Suprapubic skin (tissue), 3 donors: ENCODE measurements around the gene TBC1D8.
"Not testable (repeated sequence)": the region's sequence is repeated elsewhere in the genome, so short reads cannot be mapped to it uniquely, and the experiment has no call there.

Experiments used
- POLR2A ChIP-seq, 2 donors: fragments of 450-650 bp; IDR thresholded peaks; one replicate each; pipeline ENCODE4 v1.6.1; 2017; ENCODE audit warnings: antibody characterized with exemption in 2 of 2, mild to moderate bottlenecking in 2 of 2, moderate library complexity in 2 of 2
- TF ChIP-seq, protein P1 (sequence below), 2 donors: fragments of 200-600 bp in 1 of 2; fragments of 450-650 bp in 1 of 2; sonication (generic) in 1 of 2; IDR thresholded peaks; one replicate each; pipeline ENCODE4 v1.5.1; 2016 to 2019; ENCODE audit warnings: antibody characterized with exemption in 2 of 2, mild to moderate bottlenecking in 1 of 2, moderate library complexity in 1 of 2

DNA sequence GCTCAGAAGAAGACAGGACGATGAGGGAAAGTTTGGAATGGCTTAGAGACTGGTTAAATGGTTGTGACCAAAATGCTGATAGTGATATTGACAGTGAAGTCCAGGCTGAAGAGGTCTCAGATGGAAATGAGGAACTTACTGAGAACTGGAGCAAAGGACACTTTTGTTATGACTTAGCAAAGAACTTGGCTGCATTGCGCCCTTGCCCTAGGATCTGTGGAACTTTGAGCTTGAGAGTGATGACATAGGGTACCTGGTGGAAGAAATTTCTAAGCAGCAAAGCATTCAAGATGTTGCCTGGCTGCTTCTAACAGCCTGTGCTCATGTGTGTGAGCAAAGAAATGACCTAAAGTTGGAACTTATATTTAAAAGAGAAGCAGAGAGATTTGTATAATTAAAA is 16.4 kb upstream of the TBC1D8 start:
- not testable (repeated sequence) for TF ChIP-seq POLR2A (IDR thresholded peaks at IDR 0.05)
- TF ChIP-seq, protein P1, sequence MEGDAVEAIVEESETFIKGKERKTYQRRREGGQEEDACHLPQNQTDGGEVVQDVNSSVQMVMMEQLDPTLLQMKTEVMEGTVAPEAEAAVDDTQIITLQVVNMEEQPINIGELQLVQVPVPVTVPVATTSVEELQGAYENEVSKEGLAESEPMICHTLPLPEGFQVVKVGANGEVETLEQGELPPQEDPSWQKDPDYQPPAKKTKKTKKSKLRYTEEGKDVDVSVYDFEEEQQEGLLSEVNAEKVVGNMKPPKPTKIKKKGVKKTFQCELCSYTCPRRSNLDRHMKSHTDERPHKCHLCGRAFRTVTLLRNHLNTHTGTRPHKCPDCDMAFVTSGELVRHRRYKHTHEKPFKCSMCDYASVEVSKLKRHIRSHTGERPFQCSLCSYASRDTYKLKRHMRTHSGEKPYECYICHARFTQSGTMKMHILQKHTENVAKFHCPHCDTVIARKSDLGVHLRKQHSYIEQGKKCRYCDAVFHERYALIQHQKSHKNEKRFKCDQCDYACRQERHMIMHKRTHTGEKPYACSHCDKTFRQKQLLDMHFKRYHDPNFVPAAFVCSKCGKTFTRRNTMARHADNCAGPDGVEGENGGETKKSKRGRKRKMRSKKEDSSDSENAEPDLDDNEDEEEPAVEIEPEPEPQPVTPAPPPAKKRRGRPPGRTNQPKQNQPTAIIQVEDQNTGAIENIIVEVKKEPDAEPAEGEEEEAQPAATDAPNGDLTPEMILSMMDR (IDR thresholded peaks at IDR 0.05), result not testable (repeated sequence)
